GM21447 (cell line): ENCODE results near the gene SMAD7.

ENCODE experiments used
- ATAC-seq: cut with Tn5 transposase; IDR thresholded peaks from one replicate; pipeline ENCODE4 v1.9.1; 2021; ENCODE audit not compliant: unreplicated experiment

SMAD7 gene

GRCh38 chr18:48950536-48951447 is at the start of gene SMAD7:
Gene SMAD7, minus strand, starts transcription at chr18:48950965. Its CDS starts 541 bp downstream, at chr18:48950424.
- ATAC-seq: no peak

GRCh38 chr18:48999569-48999968 is 48.8 kb upstream of the SMAD7 start:
- ATAC-seq: no peak

GRCh38 chr18:48997985-48998831 is 47.4 kb upstream of the SMAD7 start:
- ATAC-seq: no peak

- no peak for ATAC-seq
These were observed 46.9 kb upstream of the SMAD7 start for GRCh38 chr18:48997681-48997984.

GRCh38 chr18:48996901-48997463 is 46.2 kb upstream of the SMAD7 start:
- no peak for ATAC-seq

GRCh38 chr18:48996041-48996440 is 45.3 kb upstream of the SMAD7 start:
- ATAC-seq: no peak

- ATAC-seq: no peak
These were observed 44.4 kb upstream of the SMAD7 start for GRCh38 chr18:48994926-48995835.

- no peak for ATAC-seq
These were observed 43.4 kb upstream of the SMAD7 start for GRCh38 chr18:48994044-48994651.

- no peak for ATAC-seq
These were observed 42.8 kb upstream of the SMAD7 start for GRCh38 chr18:48993586-48993985.

- peak; percentile 85 for ATAC-seq
These were observed 42.2 kb upstream of the SMAD7 start for GRCh38 chr18:48992791-48993555.

- ATAC-seq: no peak
These were observed 41.4 kb upstream of the SMAD7 start for GRCh38 chr18:48992133-48992532.

- ATAC-seq: no peak
These were observed 40.9 kb upstream of the SMAD7 start for GRCh38 chr18:48991676-48992075.

- ATAC-seq: no peak
These were observed 40.5 kb upstream of the SMAD7 start for GRCh38 chr18:48991319-48991660.

- ATAC-seq: no peak
These were observed 39.9 kb upstream of the SMAD7 start for GRCh38 chr18:48990481-48991318.

- no peak for ATAC-seq
These were observed 38.8 kb upstream of the SMAD7 start for GRCh38 chr18:48989304-48990303.

- ATAC-seq: no peak
These were observed 37.9 kb upstream of the SMAD7 start for GRCh38 chr18:48988508-48989303.

GRCh38 chr18:48987821-48988220 is 37.1 kb upstream of the SMAD7 start:
- no peak for ATAC-seq
